ENCODE results near the gene METAP1. TPM values are rescaled to one million over a fixed set of nuclear protein-coding genes. Genes with fewer than 3 reads are reported as not detected.
"Not testable (repeated sequence)": the region's sequence is repeated elsewhere in the genome, so short reads cannot be mapped to it uniquely, and the experiment has no call there.

METAP1 gene
- total and polyA plus RNA-seq, 10 donors = 22.0 to 34.7 (median 29.8) TPM

- Histone ChIP-seq H3K9me3 (no peaks in the 10 kb centered on the region), H3K27me3 (replicated peaks in 1 of 7) (no peaks in the 10 kb centered on the region), H3K4me3 (no peak overlapping the region), H3K4me1 (peaks cover 0 to 5% (median 1%) of the 10 kb centered on the region in 6 donors), H3K27ac (no peak overlapping the region), H3K36me3 (peaks cover 0 to 74% (median 21%) of the 10 kb centered on the region in 6 donors)
- TF ChIP-seq POLR2A (IDR thresholded peaks at IDR 0.05) = no peak
- no peak for TF ChIP-seq CTCF (IDR thresholded peaks at IDR 0.05 in 8 of 11, conservative IDR thresholded peaks at IDR 0.05 in 3 of 11)
- TF ChIP-seq POLR2AphosphoS5 (IDR thresholded peaks at IDR 0.05) = no peak
- intact Hi-C loops (cut with DNase I; ENCODE audit: low total_unique reads) = no loop called here
- 86 to 94% (median 90%) methylated on average over 8 of the region's 8 CpGs for WGBS, 5 donors
- DNase-seq = no peak
Observed at GRCh38 chr4:99061048-99061700, 65.7 kb downstream of the METAP1 start.

DNA sequence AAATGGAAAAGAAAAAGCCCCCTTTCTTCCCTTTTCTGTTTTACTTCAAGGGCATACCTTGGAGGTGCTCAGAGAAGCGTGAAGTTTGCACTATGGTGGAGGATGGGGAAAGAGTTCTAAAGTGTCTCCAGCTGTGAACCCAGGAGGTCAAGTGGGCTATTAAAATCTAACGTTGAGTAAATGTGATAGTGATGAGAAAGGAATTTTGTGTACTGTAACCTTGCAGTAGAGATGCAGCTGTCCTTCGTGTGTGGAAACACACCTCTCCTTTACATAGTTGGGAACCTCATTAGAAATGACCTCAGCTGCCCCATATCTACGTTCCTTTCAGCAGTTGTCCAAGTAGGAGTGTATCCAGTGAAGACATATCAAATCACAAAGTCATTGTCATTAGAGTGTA is 66.6 kb downstream of the METAP1 start:
- TF ChIP-seq CTCF (IDR thresholded peaks at IDR 0.05 in 8 of 11, conservative IDR thresholded peaks at IDR 0.05 in 3 of 11) (no peak), POLR2A (IDR thresholded peaks at IDR 0.05) (no peak), POLR2AphosphoS5 (IDR thresholded peaks at IDR 0.05) (no peak)
- H3K27ac ChIP-seq = no peak overlapping the region
- H3K4me3 ChIP-seq = no peak overlapping the region
- intact Hi-C loops (cut with DNase I; ENCODE audit: low total_unique reads) = no loop called here
- no peaks in the 10 kb centered on the region for H3K9me3 ChIP-seq
- H3K36me3 ChIP-seq = peaks cover 0 to 79% (median 21%) of the 10 kb centered on the region in 6 donors
- no peaks in the 10 kb centered on the region for H3K4me1 ChIP-seq
- 44 to 76% (median 67%) methylated on average over 4 of the region's 4 CpGs for WGBS, 5 donors
- DNase-seq = no peak
- no peaks in the 10 kb centered on the region for H3K27me3 ChIP-seq (replicated peaks in 1 of 7)

- intact Hi-C loops (cut with DNase I; ENCODE audit: low total_unique reads) = not testable (repeated sequence)
Observed at GRCh38 chr4:99065521-99065920, 70.0 kb downstream of the METAP1 start.

GRCh38 chr4:99067617-99068016 is 72.1 kb downstream of the METAP1 start:
- no peaks in the 10 kb centered on the region for H3K9me3 ChIP-seq
- H3K4me1 ChIP-seq = no peaks in the 10 kb centered on the region
- peaks cover 0 to 78% (median 22%) of the 10 kb centered on the region in 6 donors for H3K36me3 ChIP-seq
- DNase-seq = no peak
- no peak overlapping the region for H3K4me3 ChIP-seq
- TF ChIP-seq POLR2A (IDR thresholded peaks at IDR 0.05) = no peak
- TF ChIP-seq POLR2AphosphoS5 (IDR thresholded peaks at IDR 0.05) = no peak
- no peak for TF ChIP-seq CTCF (IDR thresholded peaks at IDR 0.05 in 8 of 11, conservative IDR thresholded peaks at IDR 0.05 in 3 of 11)
- 83 to 100% (median 91%) methylated on average over 1 of the region's 1 CpG for WGBS, 5 donors
- H3K27me3 ChIP-seq (replicated peaks in 1 of 7) = no peaks in the 10 kb centered on the region
- H3K27ac ChIP-seq = no peak overlapping the region
- intact Hi-C loops (cut with DNase I; ENCODE audit: low total_unique reads) = no loop called here

More at GRCh38 chr4:99065521-99065920, 70.0 kb downstream of the METAP1 start:
- not testable (repeated sequence) for H3K27me3 ChIP-seq (replicated peaks in 1 of 7); H3K4me1 ChIP-seq; H3K4me3 ChIP-seq; DNase-seq; H3K27ac ChIP-seq; H3K9me3 ChIP-seq
- peaks cover 0 to 76% (median 16%) of the 10 kb centered on the region in 6 donors for H3K36me3 ChIP-seq
- 84 to 100% (median 97%) methylated on average over 1 to 2 of the region's 2 CpGs for WGBS, 5 donors

All from spleen (tissue), 11 donors.